Liver (tissue), 9 donors: ENCODE results near the gene SLC25A48. TPM values are rescaled to one million over a fixed set of nuclear protein-coding genes. Genes with fewer than 3 reads are reported as not detected.
A peak's percentile ranks its signal among the peaks of the same experiment; 100 is the strongest.

Experiments used
- DNase-seq: peaks from one replicate; pipeline ENCODE4 v3.0.0-alpha.2; 2017; ENCODE audit warnings: low spot score
- H3K27ac ChIP-seq, 2 donors: one replicate each; pipeline ENCODE4 v1.7.0; 2013; ENCODE audit warnings: inconsistent platforms in 2 of 2, low read length in 2 of 2, control low read depth in 1 of 2, low read depth in 1 of 2, mild to moderate bottlenecking in 1 of 2
- H3K27me3 ChIP-seq, 4 donors: one replicate each; pipeline versions ENCODE4 v1.6.1 to v1.7.0; 2013; ENCODE audit warnings: low read length in 3 of 4, inconsistent platforms in 1 of 4, mild to moderate bottlenecking in 1 of 4, moderate library complexity in 1 of 4; ENCODE audit not compliant: control insufficient read depth in 4 of 4, insufficient read depth in 4 of 4
- H3K36me3 ChIP-seq, 4 donors: one replicate each; pipeline versions ENCODE4 v1.6.1 to v1.7.0; 2013; ENCODE audit warnings: low read length in 3 of 4, mild to moderate bottlenecking in 3 of 4, low read depth in 1 of 4, moderate library complexity in 1 of 4; ENCODE audit not compliant: control insufficient read depth in 4 of 4, insufficient read depth in 3 of 4
- H3K4me1 ChIP-seq, 4 donors: one replicate each; pipeline versions ENCODE4 v1.6.1 to v1.7.0; 2013; ENCODE audit warnings: low read length in 3 of 4, mild to moderate bottlenecking in 3 of 4, moderate library complexity in 1 of 4; ENCODE audit not compliant: control insufficient read depth in 4 of 4, insufficient read depth in 4 of 4
- H3K4me3 ChIP-seq, 3 donors: one replicate each; pipeline versions ENCODE4 v1.6.1 to v1.7.0; 2013; ENCODE audit warnings: low read length in 3 of 3, control low read depth in 1 of 3, low read depth in 1 of 3, mild to moderate bottlenecking in 1 of 3
- H3K9ac ChIP-seq, 2 donors: one replicate each; pipeline ENCODE4 v1.7.0; 2013; ENCODE audit warnings: low read length in 2 of 2, mild to moderate bottlenecking in 2 of 2, moderate library complexity in 2 of 2, control low read depth in 1 of 2, low read depth in 1 of 2
- H3K9me3 ChIP-seq, 4 donors: one replicate each; pipeline versions ENCODE4 v1.6.1 to v1.7.0; 2013; ENCODE audit warnings: low read length in 3 of 4; ENCODE audit not compliant: control insufficient read depth in 4 of 4
- EGR1 ChIP-seq, 2 donors: IDR thresholded peaks; 2 replicates each; pipeline ENCODE4 v1.6.1; 2016 to 2018; ENCODE audit warnings: antibody characterized with exemption in 2 of 2, low read depth in 2 of 2
- FOXA1 ChIP-seq: IDR thresholded peaks from 2 replicates; pipeline ENCODE4 v1.6.1; 2016; ENCODE audit warnings: antibody characterized with exemption
- FOXA2 ChIP-seq: IDR thresholded peaks from 2 replicates; pipeline ENCODE4 v1.6.1; 2016; ENCODE audit warnings: antibody characterized with exemption
- GABPA ChIP-seq, 2 donors: IDR thresholded peaks in 1 of 2; conservative IDR thresholded peaks in 1 of 2; 2 replicates each; pipeline ENCODE4 v1.6.1; 2016; ENCODE audit warnings: antibody characterized with exemption in 2 of 2, mild to moderate bottlenecking in 1 of 2, moderate library complexity in 1 of 2
- HNF4A ChIP-seq, 2 donors: conservative IDR thresholded peaks; 2 replicates each; pipeline ENCODE4 v1.6.1; 2016; ENCODE audit warnings: antibody characterized with exemption in 2 of 2, mild to moderate bottlenecking in 2 of 2
- HNF4G ChIP-seq: IDR thresholded peaks from 2 replicates; pipeline ENCODE4 v1.6.1; 2016; ENCODE audit warnings: antibody characterized with exemption
- JUND ChIP-seq, 2 donors: IDR thresholded peaks; 2 replicates each; pipeline ENCODE4 v1.6.1; 2016; ENCODE audit warnings: antibody characterized with exemption in 2 of 2
- NR2F2 ChIP-seq: IDR thresholded peaks from 2 replicates; pipeline ENCODE4 v1.6.1; 2016; ENCODE audit warnings: antibody characterized with exemption
- RAD21 ChIP-seq, 2 donors: IDR thresholded peaks; 2 replicates each; pipeline ENCODE4 v1.6.1; 2016; ENCODE audit warnings: antibody characterized with exemption in 2 of 2, mild to moderate bottlenecking in 2 of 2
- RXRA ChIP-seq, 2 donors: IDR thresholded peaks; 2 replicates each; pipeline ENCODE4 v1.6.1; 2017 to 2018; ENCODE audit warnings: antibody characterized with exemption in 2 of 2, mild to moderate bottlenecking in 1 of 2
- SP1 ChIP-seq: IDR thresholded peaks from 2 replicates; pipeline ENCODE4 v1.6.1; 2018; ENCODE audit warnings: antibody characterized with exemption, mild to moderate bottlenecking
- WGBS: extraction: QIAGEN DNeasy Blood & Tissue Kit; methylation state at CpG from one replicate; pipeline ENCODE4 v1.1.7; 2013; 5-methylcytosine and 5-hydroxymethylcytosine counted together
- polyA plus RNA-seq, 2 donors: library from polyadenylated mRNA; stranded (reverse) in 1 of 2; unstranded in 1 of 2; fragments of 200-250 nt in 1 of 2; fragments of >200 nt in 1 of 2; fragmentation: Nextera tagmentation in 1 of 2; extraction: Ambion mirVana in 1 of 2; gene quantifications; one replicate each; pipeline versions ENCODE4 v1.2.1 to v1.2.3, GENCODE V29; 2013 to 2015
- total RNA-seq, 2 donors: library from RNA; depleted of rRNA; stranded (reverse); fragments of >200 nt; gene quantifications; one replicate each; pipeline ENCODE4 v1.2.3, GENCODE V29; 2014
- TF ChIP-seq, protein P1 (sequence below): IDR thresholded peaks from 2 replicates; pipeline ENCODE4 v1.6.1; 2016; ENCODE audit warnings: antibody characterized with exemption
- TF ChIP-seq, protein P2 (sequence below): IDR thresholded peaks from 2 replicates; pipeline ENCODE4 v1.6.1; 2016; ENCODE audit warnings: antibody characterized with exemption, mild to moderate bottlenecking
- TF ChIP-seq, protein P3 (sequence below): fragments of 150-350 bp; IDR thresholded peaks from 2 replicates; pipeline ENCODE4 v1.5.1; 2017; ENCODE audit warnings: improper control_type of control experiment, low read depth, low read length; ENCODE audit not compliant: missing input control
- TF ChIP-seq, protein P4 (sequence below): IDR thresholded peaks from 2 replicates; pipeline ENCODE4 v1.6.1; 2016; ENCODE audit warnings: antibody characterized with exemption
- donor health status: healthy.
- donor health status: healthy.
- donor health status: healthy.
- donor health status: healthy.
- donor health status: healthy.

SLC25A48 gene
- total and polyA plus RNA-seq, 4 donors: 0.24 to 1.1 (median 0.72) TPM

DNA sequence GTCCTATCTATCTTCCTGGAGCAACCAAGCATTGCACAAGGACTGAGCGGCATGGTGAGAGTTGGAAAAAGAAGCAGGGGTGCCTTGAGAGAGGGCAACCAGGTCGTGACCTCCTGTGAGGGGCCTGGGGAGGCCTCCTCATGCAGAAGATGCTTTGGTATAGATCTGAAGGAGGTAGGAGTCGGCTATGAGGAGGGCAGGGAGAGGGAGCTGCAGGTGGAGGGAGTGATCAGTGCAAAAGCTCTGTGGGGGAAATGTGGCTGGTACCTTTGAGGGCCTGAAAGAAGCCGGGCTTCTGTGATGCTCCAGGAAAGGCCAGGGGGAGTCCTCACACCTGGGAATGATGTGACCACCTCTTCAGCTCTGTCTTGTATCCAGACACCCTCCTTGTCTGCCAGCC is 3.6 kb upstream of the SLC25A48 start:
- Histone ChIP-seq H3K36me3 (no peaks in the 10 kb centered on the region), H3K4me1 (peaks cover 2 to 14% (median 12%) of the 10 kb centered on the region in 4 donors), H3K4me3 (no peak overlapping the region), H3K27ac (no peak overlapping the region), H3K9me3 (no peaks in the 10 kb centered on the region), H3K9ac (no peak overlapping the region), H3K27me3 (peaks cover 0 to 3% (median under 1%) of the 10 kb centered on the region in 4 donors)
- 81% methylated on average over 4 of the region's 4 CpGs for WGBS
- no peak for TF ChIP-seq HNF4G
- no peak for TF ChIP-seq JUND (IDR thresholded peaks at IDR 0.05)
- TF ChIP-seq RAD21 (IDR thresholded peaks at IDR 0.05): no peak
- TF ChIP-seq, protein P1, sequence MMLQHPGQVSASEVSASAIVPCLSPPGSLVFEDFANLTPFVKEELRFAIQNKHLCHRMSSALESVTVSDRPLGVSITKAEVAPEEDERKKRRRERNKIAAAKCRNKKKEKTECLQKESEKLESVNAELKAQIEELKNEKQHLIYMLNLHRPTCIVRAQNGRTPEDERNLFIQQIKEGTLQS: no peak
- TF ChIP-seq SP1: no peak
- TF ChIP-seq, protein P2, sequence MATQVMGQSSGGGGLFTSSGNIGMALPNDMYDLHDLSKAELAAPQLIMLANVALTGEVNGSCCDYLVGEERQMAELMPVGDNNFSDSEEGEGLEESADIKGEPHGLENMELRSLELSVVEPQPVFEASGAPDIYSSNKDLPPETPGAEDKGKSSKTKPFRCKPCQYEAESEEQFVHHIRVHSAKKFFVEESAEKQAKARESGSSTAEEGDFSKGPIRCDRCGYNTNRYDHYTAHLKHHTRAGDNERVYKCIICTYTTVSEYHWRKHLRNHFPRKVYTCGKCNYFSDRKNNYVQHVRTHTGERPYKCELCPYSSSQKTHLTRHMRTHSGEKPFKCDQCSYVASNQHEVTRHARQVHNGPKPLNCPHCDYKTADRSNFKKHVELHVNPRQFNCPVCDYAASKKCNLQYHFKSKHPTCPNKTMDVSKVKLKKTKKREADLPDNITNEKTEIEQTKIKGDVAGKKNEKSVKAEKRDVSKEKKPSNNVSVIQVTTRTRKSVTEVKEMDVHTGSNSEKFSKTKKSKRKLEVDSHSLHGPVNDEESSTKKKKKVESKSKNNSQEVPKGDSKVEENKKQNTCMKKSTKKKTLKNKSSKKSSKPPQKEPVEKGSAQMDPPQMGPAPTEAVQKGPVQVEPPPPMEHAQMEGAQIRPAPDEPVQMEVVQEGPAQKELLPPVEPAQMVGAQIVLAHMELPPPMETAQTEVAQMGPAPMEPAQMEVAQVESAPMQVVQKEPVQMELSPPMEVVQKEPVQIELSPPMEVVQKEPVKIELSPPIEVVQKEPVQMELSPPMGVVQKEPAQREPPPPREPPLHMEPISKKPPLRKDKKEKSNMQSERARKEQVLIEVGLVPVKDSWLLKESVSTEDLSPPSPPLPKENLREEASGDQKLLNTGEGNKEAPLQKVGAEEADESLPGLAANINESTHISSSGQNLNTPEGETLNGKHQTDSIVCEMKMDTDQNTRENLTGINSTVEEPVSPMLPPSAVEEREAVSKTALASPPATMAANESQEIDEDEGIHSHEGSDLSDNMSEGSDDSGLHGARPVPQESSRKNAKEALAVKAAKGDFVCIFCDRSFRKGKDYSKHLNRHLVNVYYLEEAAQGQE: no peak
- TF ChIP-seq HNF4A (conservative IDR thresholded peaks at IDR 0.05): no peak
- DNase-seq: no peak

DNA sequence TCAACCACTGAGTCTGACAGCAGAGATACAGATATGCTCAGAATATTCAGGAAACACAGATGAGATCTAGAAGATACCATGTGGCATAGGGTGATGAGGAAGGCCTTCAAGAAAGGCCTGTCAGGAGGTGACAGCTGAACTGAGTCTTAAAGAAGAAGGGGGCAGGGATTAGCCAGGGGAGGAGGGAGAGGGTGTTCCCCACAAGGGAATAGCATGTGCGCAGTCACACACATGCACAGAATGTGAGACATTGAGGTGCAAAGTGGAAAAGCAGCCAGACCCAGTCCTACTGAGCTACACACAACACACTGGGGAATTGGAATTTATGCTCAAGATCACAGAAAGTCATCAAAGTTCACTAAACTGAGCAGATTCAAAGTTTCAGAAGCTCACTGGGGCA is 3.0 kb upstream of the SLC25A48 start:
- H3K9ac ChIP-seq: no peak overlapping the region
- DNase-seq: peak; percentile 13
- peaks cover 0 to 4% (median under 1%) of the 10 kb centered on the region in 4 donors for H3K27me3 ChIP-seq
- no peak overlapping the region for H3K4me3 ChIP-seq
- H3K4me1 ChIP-seq: peaks cover 2 to 14% (median 12%) of the 10 kb centered on the region in 4 donors
- H3K27ac ChIP-seq: no peak overlapping the region
- WGBS: 98% methylated on average over 1 of the region's 1 CpG
- no peak for TF ChIP-seq FOXA2
- no peak for TF ChIP-seq RAD21 (IDR thresholded peaks at IDR 0.05)
- H3K36me3 ChIP-seq: no peaks in the 10 kb centered on the region
- H3K9me3 ChIP-seq: no peaks in the 10 kb centered on the region

DNA sequence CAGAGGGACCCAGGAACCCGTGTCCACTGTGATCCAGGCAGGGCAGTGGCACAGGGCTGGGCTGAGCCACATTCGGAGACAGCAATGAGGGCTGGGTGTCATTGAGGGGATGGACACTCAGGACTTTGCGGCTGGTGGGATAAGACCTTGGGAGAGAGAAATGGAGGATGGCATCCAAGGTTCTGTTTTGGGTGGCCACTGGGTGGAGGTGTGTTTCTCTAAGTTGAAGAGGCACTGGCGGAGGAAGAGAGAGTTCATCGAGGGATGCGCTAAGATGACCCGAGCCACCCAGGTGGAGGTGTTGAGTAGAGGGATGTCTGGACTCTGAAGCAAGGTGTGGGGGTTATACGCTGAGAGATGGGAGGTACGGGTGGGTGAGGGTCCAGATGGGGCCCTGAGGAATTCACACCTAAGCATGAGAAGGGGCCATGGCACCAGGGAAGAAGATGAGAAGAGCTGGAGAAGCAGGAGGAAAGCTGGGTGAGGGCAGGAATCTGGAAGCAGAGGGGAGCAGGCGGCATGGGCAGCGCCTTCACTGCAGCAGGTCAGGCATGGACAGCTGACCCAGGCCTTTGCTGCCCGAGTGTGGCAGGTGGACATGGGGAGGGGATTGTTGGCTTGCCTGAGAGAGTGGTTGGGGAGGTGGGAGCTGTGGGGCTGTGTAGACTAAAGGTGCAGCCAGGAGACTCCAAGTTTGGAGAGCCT is 2.5 kb upstream of the SLC25A48 start:
- Histone ChIP-seq H3K27ac (no peak overlapping the region), H3K27me3 (peaks cover 0 to 4% (median under 1%) of the 10 kb centered on the region in 4 donors), H3K9me3 (no peaks in the 10 kb centered on the region), H3K4me1 (peaks cover 2 to 14% (median 12%) of the 10 kb centered on the region in 4 donors), H3K9ac (no peak overlapping the region), H3K4me3 (no peak overlapping the region), H3K36me3 (no peaks in the 10 kb centered on the region)
- DNase-seq: peak; percentile 10
- WGBS: 90% methylated on average over 12 of the region's 12 CpGs
- TF ChIP-seq, protein P1: no peak
- TF ChIP-seq, protein P2: no peak
- TF ChIP-seq, protein P3, sequence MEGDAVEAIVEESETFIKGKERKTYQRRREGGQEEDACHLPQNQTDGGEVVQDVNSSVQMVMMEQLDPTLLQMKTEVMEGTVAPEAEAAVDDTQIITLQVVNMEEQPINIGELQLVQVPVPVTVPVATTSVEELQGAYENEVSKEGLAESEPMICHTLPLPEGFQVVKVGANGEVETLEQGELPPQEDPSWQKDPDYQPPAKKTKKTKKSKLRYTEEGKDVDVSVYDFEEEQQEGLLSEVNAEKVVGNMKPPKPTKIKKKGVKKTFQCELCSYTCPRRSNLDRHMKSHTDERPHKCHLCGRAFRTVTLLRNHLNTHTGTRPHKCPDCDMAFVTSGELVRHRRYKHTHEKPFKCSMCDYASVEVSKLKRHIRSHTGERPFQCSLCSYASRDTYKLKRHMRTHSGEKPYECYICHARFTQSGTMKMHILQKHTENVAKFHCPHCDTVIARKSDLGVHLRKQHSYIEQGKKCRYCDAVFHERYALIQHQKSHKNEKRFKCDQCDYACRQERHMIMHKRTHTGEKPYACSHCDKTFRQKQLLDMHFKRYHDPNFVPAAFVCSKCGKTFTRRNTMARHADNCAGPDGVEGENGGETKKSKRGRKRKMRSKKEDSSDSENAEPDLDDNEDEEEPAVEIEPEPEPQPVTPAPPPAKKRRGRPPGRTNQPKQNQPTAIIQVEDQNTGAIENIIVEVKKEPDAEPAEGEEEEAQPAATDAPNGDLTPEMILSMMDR: no peak
- TF ChIP-seq HNF4G: no peak
- no peak for TF ChIP-seq RXRA (IDR thresholded peaks at IDR 0.05)
- TF ChIP-seq, protein P4, sequence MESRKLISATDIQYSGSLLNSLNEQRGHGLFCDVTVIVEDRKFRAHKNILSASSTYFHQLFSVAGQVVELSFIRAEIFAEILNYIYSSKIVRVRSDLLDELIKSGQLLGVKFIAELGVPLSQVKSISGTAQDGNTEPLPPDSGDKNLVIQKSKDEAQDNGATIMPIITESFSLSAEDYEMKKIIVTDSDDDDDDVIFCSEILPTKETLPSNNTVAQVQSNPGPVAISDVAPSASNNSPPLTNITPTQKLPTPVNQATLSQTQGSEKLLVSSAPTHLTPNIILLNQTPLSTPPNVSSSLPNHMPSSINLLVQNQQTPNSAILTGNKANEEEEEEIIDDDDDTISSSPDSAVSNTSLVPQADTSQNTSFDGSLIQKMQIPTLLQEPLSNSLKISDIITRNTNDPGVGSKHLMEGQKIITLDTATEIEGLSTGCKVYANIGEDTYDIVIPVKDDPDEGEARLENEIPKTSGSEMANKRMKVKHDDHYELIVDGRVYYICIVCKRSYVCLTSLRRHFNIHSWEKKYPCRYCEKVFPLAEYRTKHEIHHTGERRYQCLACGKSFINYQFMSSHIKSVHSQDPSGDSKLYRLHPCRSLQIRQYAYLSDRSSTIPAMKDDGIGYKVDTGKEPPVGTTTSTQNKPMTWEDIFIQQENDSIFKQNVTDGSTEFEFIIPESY: no peak
- no peak for TF ChIP-seq FOXA1
- TF ChIP-seq JUND (IDR thresholded peaks at IDR 0.05): no peak
- TF ChIP-seq EGR1 (IDR thresholded peaks at IDR 0.05; ENCODE audit: low read depth in 2 of 2): no peak
- no peak for TF ChIP-seq GABPA (IDR thresholded peaks at IDR 0.05 in 1 of 2, conservative IDR thresholded peaks at IDR 0.05 in 1 of 2)
- no peak for TF ChIP-seq NR2F2
